Astrocyte of the hippocampus (primary cell): ENCODE data around the gene CCDC117.
A peak's percentile ranks its signal among the peaks of the same experiment; 100 is the strongest.
"Not testable (repeated sequence)": the region's sequence is repeated elsewhere in the genome, so short reads cannot be mapped to it uniquely, and the experiment has no call there.

Source experiments
- DNase-seq: peaks from one replicate; pipeline ENCODE4 v3.0.0; 2011; ENCODE audit warnings: low read depth, low spot score

Gene CCDC117

GRCh38 chr22:28772633-28773460, at the start of gene CCDC117:
CCDC117 (plus strand) TSS chr22:28772695; CDS start chr22:28772850, 155 bp downstream.
- peak; percentile 97 for DNase-seq

GRCh38 chr22:28728002-28728401, 44.5 kb upstream of the CCDC117 start:
- DNase-seq: no peak

- no peak for DNase-seq
These were observed 43.7 kb upstream of the CCDC117 start for GRCh38 chr22:28728621-28729313.

DNA sequence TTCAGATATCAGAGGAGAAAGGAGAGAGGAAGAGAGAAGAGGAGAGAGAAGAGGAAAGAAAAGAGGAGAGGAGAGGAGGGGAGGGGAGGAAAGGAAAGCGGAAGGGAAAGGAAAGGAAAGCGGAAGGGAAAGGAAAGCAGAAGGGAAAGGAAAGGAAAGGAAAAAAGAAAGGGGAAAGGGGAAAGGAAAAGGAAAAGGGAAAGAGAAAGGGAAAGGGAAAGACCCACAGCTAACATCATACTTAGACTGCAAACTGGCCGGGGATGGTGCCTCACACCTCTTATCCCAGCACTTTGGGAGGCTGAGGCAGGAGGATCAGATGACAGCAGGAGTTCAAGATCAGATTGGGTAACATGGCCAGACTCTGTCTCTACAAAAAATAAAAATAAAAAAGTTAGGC, 42.3 kb upstream of the CCDC117 start:
- DNase-seq: no peak

DNA sequence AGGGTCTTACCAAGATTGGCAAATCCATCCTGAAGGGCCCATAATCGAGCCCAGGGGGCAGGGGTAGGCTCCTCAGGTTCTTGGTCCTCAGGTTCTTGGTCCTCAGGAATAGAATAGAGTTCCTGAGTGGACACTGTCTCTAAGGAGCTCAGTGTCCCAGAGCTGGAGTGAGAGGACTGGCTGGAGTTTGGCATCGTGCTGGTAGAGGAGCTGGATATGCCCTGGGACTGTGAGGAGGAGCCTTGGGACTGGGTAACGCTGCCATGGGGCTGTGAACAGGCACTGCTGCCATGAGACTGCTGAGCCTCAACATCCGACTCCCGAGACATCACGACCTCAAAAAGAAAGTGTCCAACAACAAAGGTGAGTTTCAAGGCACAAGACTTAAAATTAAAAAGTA, 38.1 kb upstream of the CCDC117 start:
- DNase-seq: no peak

DNA sequence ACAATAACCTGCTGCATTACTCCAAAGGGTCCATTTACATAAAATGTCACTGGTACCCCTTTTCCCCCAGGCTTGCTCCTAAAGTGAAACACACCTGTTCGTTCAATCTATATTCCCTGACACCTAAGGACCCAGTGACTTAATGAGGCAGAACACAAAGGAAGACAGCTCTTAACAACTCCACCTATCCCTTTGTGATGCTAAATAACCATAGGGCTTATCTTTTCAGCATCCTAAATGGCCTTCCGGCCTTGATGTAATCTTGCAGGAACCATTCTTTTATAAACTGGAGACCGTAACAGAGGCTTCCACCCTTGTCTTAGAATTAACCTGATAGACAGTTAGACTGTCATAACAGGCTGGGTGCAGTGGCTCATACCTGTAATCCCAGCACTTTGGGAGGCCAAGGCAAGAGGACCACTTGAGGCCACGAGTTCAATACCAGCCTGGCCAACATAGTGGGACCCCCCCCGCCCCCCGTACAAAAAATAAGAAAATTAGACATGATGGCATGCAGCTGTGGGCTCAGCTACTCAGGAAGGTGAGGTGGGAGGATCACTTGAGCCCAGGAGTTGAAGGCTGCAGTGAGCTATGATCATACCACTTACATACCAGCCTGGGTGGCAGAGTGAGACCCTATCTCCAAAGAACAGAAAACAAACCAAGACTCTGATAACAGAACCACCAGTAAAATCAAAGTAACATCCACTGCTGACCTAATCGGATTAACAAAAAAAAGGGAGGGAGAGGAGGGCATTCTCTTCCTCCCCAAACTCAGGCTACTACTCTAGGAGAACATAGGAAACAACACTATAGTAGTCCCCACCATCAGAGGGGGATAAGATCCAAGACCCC, 36.0 kb upstream of the CCDC117 start:
- DNase-seq: no peak

DNA sequence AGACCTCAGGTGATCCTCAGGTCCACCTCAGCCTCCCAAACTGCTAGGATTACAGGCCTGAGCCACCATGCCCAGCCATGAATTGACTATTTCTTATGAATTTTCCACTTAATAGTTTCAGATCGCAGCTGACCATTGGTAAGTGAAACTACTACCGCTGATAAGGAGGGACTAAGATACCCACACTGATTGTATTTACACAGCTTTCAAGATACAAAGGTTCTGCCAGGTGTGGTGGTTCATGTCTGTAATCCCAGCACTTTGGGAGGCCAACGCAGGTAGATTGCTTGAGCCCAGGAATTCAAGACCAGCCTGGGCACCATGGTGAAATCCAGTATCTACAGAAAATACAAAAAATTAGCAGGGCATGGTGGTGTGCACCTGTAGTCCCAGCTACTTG, 34.8 kb upstream of the CCDC117 start:
- no peak for DNase-seq

GRCh38 chr22:28738876-28739275, 33.6 kb upstream of the CCDC117 start:
- not testable (repeated sequence) for DNase-seq

GRCh38 chr22:28741200-28741784, 31.2 kb upstream of the CCDC117 start:
- DNase-seq: no peak

DNA sequence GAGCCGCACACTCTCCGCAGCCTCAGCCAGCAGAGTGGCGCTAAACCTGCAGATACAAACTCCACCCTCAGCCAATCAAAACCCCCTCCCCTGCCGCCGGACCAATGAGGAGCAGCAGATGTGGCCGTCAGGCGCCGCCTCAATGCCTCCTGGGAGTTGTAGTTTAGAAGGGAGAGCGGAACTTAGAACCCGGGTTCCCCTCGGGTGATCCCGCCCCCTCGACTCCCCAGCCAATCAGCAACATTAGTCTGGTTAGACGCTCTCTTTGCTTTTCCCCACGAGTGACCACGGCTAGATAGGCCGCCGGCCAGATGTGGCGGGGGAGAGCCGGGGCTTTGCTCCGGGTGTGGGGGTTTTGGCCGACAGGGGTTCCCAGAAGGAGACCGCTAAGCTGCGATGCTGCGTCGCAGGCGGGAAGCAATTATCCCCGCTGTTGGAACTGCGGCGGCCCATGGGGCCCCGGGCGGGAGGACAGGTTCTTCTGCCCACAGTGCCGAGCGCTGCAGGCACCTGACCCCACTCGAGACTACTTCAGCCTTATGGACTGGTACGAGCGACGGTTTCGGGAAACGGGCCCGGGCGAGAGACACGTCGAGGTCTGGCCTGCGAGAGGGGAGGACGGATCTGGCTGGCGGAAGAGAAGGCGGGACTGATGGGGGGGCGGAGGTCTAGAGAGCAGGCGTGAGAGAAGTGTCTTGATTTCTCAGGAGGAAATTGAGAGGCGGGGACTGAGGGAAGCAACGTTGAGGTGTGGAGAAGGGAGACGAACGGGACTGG, 30.5 kb upstream of the CCDC117 start, which contains the start of the genes CHEK2 and HSCB:
CHEK2 (minus strand) TSS at position 36 of the 777 bp plus-strand sequence. CDS start 7,099 bp downstream, outside the sequence.
HSCB (plus strand) TSS at position 255 of the 777 bp plus-strand sequence; CDS start at position 312, 57 bp downstream.
- peak; percentile 99 for DNase-seq

DNA sequence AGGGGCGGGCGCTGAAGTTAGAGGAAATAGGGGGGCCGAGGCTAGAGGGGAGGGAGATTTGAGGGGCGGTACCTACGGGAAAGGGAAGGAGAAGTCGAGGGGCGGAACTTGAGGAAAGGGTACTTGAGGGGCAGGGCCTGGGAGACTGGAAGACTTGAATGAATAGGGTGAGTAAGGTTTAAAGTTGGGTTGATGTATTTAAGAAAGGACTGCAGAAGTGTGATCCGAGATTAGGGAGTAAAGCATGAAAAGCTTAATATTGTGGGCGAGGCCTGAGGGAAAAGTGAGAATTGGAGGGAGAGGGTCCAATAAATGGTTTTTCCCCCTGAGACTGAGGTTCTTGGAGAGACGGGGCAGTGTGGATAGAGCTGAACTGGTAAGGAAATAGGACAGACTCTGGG, 29.9 kb upstream of the CCDC117 start:
- no peak for DNase-seq

GRCh38 chr22:28743852-28744251, 28.6 kb upstream of the CCDC117 start:
- DNase-seq: no peak

DNA sequence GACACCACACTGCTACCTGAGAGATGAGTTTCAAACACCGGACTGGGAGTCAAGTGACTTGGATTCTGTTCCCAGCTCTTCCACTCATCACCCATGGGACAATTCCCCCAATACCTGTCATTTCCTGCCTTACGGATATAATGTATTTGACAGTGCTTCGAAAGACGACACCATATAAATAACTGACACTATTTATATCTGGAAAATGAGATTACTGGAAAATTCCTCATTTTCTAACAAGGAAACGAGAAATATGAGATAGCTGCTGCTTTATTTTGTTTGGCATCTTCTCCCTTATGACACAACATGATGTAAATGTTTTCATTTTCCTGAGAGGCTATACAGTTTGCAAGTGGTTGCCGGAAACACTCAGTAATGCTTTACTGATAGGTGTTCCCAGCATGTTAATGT, 22.0 kb upstream of the CCDC117 start:
- DNase-seq: peak; percentile 52

DNA sequence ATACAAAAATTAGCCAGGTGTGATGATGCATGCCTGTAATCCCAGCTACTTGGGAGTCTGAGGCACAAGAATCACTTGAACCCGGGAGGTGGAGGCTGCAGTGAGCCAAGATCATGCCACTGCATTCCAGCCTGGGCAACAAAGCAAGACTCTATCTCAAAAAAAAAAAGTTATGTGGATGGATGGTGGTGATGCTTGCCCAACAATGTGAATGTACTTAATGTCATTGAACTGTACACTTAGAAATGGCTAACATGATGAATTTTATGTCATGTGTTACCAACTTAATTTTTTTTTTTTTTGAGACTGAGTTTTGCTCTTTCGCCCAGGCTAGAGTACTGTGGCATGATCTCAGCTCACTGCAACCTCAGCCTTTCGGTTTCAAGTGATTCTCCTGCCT, 18.0 kb upstream of the CCDC117 start:
- DNase-seq: not testable (repeated sequence)

- peak; percentile 40 for DNase-seq
These were observed 12.5 kb upstream of the CCDC117 start for GRCh38 chr22:28759861-28760560.

- no peak for DNase-seq
These were observed 11.1 kb upstream of the CCDC117 start for GRCh38 chr22:28761449-28761755.

- not testable (repeated sequence) for DNase-seq
These were observed 10.5 kb upstream of the CCDC117 start for GRCh38 chr22:28762000-28762399.

GRCh38 chr22:28766628-28767027, 5.9 kb upstream of the CCDC117 start:
- no peak for DNase-seq

DNA sequence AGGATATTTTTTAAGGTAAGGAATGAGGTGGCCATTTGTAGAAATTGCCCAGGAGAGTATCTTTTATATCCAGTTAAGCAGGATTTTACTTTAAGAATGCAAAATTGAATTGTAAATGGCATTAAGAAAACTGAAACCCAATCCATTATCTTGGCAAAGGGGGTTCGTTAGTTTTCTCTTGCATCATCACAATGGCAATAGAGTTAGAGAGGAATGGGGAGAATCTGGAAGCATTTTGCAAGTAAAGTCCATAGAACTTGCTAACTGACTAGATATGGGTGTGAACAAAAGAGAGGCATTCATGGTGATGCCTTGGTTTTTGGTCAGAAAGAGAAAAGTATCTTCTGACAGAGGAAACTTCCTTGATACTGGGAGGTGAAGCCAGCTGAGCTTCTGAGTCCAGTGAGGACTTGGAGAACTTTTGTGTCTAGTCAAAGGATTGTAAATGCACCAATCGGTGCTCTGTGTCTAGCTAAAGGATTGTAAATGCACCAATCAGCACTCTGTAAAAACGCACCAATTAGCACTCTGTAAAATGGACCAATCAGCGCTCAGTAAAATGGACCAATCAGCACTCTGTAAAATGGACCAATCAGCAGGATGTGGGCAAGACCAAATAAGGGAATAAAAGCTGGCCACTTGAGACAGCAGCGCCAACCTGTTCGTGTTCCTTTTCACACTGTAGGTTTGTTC, 3.6 kb upstream of the CCDC117 start:
- DNase-seq: no peak
